ENCODE measurements around the gene TEX29.

TEX29 gene

GRCh38 chr13:111313911-111314425, 6.5 kb upstream of the TEX29 start:
- no peak overlapping the region for H3K27ac ChIP-seq (ENCODE audit: extremely low read depth, low read depth, low read length)
- CTCF ChIA-PET, result no interaction called here
- POLR2A ChIA-PET, result no interaction called here
- no peak for TF ChIP-seq ZNF221 (tag by site-specific recombination; IDR thresholded peaks at IDR 0.05; ENCODE audit: borderline replicate concordance)
- no peak for TF ChIP-seq ZBTB7A (tag by site-specific recombination; IDR thresholded peaks at IDR 0.05; ENCODE audit: low read depth)
- TF ChIP-seq ZNF629 (tag by site-specific recombination; IDR thresholded peaks at IDR 0.05), result no peak
- TF ChIP-seq ZNF449 (tag by site-specific recombination; IDR thresholded peaks at IDR 0.05), result no peak
- TF ChIP-seq ZNF571 (tag by site-specific recombination; IDR thresholded peaks at IDR 0.05), result no peak
- TF ChIP-seq GLIS1 (tag by site-specific recombination; IDR thresholded peaks at IDR 0.05), result no peak
- no peaks in the 10 kb centered on the region for H3K36me3 ChIP-seq (ENCODE audit: control insufficient read depth in 2 of 2, insufficient read depth in 1 of 2, low read length in 2 of 2)
- H3K9me3 ChIP-seq (ENCODE audit: control insufficient read depth, insufficient read depth, low read depth, low read length), result no peaks in the 10 kb centered on the region
- no peak overlapping the region for H3K4me3 ChIP-seq (ENCODE audit: low read depth, low read length)
- no peaks in the 10 kb centered on the region for H3K4me1 ChIP-seq (ENCODE audit: control insufficient read depth, insufficient read depth, low read length)

GRCh38 chr13:111314852-111315251, 5.6 kb upstream of the TEX29 start:
- no peaks in the 10 kb centered on the region for H3K36me3 ChIP-seq (ENCODE audit: control insufficient read depth in 2 of 2, insufficient read depth in 1 of 2, low read length in 2 of 2)
- H3K27ac ChIP-seq (ENCODE audit: extremely low read depth, low read depth, low read length), result no peak overlapping the region
- CTCF ChIA-PET, result no interaction called here
- TF ChIP-seq ZNF660 (tag by site-specific recombination; IDR thresholded peaks at IDR 0.05), result no peak
- TF ChIP-seq ZNF292 (tag by site-specific recombination; IDR thresholded peaks at IDR 0.05; ENCODE audit: borderline replicate concordance, low read depth), result no peak
- no peak for TF ChIP-seq SALL2 (tag by site-specific recombination; IDR thresholded peaks at IDR 0.05; ENCODE audit: borderline replicate concordance)
- TF ChIP-seq ZSCAN16 (tag by site-specific recombination; IDR thresholded peaks at IDR 0.05), result no peak
- no peak for TF ChIP-seq ZNF324 (tag by site-specific recombination; IDR thresholded peaks at IDR 0.05)
- H3K4me3 ChIP-seq (ENCODE audit: low read depth, low read length), result no peak overlapping the region
- H3K9me3 ChIP-seq (ENCODE audit: control insufficient read depth, insufficient read depth, low read depth, low read length), result no peaks in the 10 kb centered on the region
- POLR2A ChIA-PET, result no interaction called here
- H3K4me1 ChIP-seq (ENCODE audit: control insufficient read depth, insufficient read depth, low read length), result no peaks in the 10 kb centered on the region

DNA sequence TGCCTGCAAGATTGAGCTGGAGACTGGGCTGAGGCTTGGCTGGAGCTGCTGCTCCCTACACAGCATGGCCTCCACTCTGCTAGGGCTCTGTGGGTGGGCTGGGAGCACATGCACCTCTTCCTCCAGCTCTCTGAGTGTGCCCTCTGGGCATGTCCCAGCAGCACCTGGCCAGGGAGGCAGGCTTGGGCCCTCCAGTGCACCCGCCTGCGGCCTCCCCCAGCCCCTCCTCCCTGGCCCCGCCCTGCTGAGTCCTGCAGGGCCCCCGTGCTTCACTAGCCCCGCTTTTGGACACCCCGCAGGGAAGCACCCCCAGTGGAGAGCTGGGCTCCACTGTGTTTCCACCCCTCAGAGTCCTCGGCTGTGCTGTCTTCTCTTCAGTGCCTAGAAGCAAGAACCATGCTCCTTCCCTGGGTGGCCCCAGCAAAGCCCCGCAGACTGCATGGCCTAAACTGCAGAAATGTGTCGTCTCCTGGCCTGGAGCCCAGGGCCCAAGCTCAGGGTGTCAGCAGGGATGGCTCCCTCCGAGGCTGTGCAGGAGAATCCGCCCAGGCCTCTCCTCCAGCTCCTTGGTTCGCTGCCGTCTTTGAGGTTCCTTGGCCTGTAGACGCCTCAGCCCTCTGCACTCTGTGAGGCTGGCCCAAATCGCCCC, 5.0 kb upstream of the TEX29 start:
- Histone ChIP-seq H3K36me3 (ENCODE audit: control insufficient read depth in 2 of 2, insufficient read depth in 1 of 2, low read length in 2 of 2) (no peaks in the 10 kb centered on the region), H3K27ac (ENCODE audit: extremely low read depth, low read depth, low read length) (no peak overlapping the region), H3K9me3 (ENCODE audit: control insufficient read depth, insufficient read depth, low read depth, low read length) (no peaks in the 10 kb centered on the region), H3K4me1 (ENCODE audit: control insufficient read depth, insufficient read depth, low read length) (no peaks in the 10 kb centered on the region), H3K4me3 (ENCODE audit: low read depth, low read length) (no peak overlapping the region)
- TF ChIP-seq SP3 (tag by site-specific recombination; IDR thresholded peaks at IDR 0.05) (no peak), BCL11B (tag by site-specific recombination; IDR thresholded peaks at IDR 0.05; ENCODE audit: low read depth) (no peak), ZNF544 (tag by site-specific recombination; IDR thresholded peaks at IDR 0.05) (no peak), GLIS1 (tag by site-specific recombination; IDR thresholded peaks at IDR 0.05) (peak; percentile 49; the same call in 1 of the 2 replicates), ZNF549 (tag by site-specific recombination; IDR thresholded peaks at IDR 0.05) (no peak), ZIC2 (tag by site-specific recombination; IDR thresholded peaks at IDR 0.05) (peak; percentile 97), ZNF449 (tag by site-specific recombination; IDR thresholded peaks at IDR 0.05) (peak; percentile 82)
- TF ChIP-seq, protein P1, sequence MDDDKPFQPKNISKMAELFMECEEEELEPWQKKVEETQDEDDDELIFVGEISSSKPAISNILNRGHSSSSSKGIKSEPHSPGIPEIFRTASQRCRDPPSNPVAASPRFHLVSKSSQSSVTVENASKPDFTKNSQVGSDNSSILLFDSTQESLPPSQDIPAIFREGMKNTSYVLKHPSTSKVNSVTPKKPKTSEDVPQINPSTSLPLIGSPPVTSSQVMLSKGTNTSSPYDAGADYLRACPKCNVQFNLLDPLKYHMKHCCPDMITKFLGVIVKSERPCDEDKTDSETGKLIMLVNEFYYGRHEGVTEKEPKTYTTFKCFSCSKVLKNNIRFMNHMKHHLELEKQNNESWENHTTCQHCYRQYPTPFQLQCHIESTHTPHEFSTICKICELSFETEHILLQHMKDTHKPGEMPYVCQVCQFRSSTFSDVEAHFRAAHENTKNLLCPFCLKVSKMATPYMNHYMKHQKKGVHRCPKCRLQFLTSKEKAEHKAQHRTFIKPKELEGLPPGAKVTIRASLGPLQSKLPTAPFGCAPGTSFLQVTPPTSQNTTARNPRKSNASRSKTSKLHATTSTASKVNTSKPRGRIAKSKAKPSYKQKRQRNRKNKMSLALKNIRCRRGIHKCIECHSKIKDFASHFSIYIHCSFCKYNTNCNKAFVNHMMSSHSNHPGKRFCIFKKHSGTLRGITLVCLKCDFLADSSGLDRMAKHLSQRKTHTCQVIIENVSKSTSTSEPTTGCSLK (tag by site-specific recombination; IDR thresholded peaks at IDR 0.05), result no peak
- POLR2A ChIA-PET, result no interaction called here
- CTCF ChIA-PET, result no interaction called here
